NCI-H526 treated with DMSO at 0.1 percent for 48 hours (cell line): ENCODE results near the gene ZGRF1.
"Not testable (repeated sequence)": the region's sequence is repeated elsewhere in the genome, so short reads cannot be mapped to it uniquely, and the experiment has no call there.

Experiments
- DNase-seq: peaks from one replicate; lab custom pipeline; 2025; lab: John Stamatoyannopoulos, UW

Gene ZGRF1

DNA sequence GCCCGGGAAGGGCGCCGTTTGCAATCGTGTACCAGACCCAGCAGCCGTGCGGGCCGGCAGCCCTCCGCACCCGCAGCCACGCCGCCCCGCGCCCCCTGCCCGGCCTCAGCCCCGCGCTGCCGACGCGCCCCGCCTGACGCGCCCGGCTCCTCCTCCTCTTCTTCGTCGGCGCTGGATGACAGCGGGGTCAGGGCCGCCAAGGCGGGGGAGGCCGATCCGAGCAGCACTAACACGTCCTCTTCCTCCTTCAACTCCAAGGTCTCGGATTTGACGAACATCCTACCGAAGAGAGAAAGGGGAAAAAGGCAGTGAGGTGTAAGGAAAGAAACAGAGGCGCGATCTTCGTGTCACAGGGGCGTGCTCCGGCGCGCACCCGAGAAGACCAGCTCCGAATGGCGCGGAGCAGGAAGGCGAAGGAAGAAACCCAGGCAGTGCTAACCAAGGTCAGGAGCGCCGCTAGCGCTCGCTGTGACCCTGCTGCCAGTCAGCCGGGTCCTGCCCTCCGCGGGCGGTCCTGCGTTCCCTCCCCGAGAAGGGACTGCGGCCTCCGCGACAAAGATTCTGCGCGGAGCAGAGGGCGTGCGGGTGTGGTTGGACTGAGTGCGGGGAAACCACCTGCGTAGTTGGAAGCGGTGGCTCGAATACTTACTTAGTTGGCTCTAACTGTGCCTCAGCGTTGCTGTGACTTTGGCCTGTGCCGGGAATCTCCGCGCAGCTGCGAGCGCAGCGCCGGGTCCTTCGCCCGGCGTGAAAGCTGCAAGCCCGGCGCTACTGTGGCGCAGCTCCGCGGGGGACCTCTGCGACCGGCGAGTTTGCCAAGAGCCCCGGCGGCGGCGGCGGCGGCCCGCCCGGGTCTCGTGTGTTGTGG is 121.3 kb downstream of the ZGRF1 start:
- DNase-seq, result peak; percentile 68

DNA sequence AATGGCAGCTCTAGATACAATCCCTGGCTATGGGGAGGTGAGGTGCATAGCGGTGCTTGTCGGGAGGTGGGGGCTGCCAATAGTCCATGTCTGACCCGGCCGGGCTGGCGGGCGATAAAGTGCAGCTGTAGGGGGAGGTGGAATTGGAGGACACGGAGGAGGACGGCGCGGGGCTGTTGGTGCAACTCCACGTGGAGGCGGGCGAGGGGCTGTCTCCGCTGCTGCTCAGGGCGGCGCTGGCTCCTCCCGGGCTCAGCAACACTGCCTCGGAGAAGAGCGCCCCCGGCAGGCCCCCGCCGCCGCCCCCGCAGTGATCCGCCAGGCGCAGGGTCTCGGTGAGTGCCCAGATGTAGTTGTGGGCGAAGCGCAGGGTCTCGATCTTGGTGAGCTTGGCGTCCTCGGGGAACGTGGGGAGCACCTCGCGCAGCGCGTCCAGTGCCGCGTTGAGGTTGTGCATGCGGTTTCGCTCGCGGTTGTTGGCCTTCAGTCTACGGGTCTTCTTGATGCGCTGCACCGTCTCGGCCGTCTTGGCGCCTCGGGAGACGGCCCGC is 122.0 kb downstream of the ZGRF1 start:
- peak; percentile 27 for DNase-seq

DNA sequence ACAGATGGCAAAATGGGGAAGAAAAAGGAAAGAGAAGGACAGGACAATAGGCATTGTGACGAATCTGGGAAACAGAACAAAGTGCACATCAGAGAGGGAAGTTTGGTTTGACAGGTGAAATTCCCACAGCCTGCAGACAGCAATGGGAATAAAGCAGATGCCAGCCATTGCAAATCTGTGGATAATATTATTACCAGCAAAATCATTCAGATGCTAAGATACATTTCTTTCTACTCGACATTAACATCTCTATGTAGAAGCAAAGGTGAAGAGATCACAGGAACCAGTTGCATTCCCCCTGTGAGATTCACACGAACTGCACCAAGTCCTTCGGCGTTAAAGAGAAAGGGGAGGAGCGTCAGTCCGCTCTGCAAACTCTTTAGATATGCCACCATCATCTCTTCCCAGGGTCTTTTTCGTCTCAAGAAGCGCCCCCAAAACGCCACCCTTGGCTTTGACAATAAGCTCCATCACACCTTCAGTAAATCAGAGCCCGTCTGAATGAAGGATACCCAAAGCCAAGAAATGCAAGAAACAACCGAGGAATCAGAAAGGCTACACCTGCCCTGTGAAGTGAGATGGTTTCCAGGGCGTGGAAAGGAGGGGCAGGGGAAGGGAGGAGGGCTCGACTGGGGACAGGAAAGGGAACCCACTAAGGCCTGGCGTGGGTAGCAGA is 122.6 kb downstream of the ZGRF1 start:
- DNase-seq, result no peak

DNA sequence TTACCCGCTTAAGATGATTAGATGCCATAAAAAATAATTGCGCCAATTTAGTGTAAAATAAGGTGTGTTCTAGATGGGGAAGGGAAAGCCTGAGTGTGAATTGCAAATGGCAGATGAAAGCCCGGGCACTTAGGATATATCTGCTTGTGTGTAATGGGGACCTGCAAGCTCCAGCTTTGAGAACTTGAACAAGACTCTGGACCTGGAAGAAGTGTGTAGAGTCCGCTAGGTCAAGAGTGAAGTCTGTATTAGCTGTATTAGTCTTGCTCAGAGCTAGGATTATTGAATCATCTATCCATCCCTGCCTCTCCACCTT is 124.9 kb downstream of the ZGRF1 start:
- DNase-seq, result no peak

DNA sequence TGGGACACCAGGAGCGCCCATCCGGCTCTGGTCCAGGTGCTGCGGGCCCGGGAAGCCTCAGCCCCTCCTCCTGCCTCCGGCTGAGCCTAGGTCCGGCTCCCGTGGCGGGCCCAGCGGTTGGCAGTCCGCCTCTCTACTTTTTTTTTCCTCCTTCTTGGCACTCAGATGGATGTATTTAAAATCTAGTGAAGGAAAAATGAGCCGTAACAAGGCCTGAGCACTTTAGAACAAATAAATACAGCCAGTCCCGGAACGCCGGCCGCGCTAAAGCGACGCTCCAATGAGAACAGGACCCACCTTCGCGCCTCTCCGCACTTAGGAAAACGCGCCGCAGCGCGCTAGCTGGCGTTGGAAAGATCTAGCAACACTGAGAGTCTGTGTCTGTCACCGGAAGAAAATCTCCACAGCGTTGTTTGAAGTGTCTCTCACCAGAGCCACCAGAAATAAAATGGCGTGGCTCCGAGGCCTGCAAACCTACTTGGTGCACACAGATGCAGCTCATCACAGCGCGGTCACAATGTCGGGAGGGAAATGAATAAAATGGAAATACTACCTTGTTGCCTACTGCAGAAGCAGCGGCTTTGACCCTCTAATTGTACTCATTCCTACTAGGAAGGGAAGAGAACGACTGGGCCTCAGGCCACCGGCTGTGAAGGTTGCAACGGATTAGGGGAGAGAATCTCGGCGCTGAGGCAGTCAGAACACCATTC is 125.5 kb downstream of the ZGRF1 start:
- no peak for DNase-seq

DNA sequence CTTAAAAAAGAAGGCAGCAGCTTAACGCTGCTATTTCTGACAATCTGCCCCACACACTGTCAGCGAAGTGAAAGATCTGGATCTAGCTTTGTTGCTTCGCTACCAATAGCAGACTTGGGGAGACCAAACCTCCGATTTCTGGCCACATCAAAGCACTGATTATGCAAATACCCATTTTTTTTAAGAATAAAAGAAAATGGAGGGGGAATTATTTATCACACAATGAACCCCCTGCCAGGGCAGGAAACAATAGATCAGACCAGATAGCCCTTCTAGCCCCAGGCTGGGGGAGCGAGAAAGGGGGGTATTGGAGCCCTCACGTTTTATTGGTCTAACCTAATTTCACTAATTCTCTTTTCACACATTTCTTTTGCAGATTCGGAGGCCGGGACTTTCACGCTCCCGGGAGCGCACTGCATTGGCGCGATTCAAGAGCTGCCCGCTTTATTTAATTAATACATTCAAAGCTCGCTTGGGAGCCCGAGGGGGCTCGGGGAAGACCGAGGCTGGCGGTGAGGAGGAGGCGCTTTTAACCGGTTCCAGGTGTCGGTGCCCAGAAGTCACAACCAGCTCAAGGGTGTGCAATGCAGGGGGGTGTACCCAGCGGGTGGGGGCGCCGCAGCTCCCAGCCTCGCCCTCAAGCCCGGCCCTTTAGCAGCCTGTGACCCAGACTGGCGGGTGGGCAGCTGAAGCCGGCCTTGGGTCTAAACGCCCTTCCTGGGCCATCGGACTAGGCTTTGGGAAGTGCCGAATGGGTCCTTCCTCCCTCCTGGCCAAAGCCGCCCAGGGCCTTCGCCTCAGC is 126.2 kb downstream of the ZGRF1 start:
- DNase-seq, result no peak

DNA sequence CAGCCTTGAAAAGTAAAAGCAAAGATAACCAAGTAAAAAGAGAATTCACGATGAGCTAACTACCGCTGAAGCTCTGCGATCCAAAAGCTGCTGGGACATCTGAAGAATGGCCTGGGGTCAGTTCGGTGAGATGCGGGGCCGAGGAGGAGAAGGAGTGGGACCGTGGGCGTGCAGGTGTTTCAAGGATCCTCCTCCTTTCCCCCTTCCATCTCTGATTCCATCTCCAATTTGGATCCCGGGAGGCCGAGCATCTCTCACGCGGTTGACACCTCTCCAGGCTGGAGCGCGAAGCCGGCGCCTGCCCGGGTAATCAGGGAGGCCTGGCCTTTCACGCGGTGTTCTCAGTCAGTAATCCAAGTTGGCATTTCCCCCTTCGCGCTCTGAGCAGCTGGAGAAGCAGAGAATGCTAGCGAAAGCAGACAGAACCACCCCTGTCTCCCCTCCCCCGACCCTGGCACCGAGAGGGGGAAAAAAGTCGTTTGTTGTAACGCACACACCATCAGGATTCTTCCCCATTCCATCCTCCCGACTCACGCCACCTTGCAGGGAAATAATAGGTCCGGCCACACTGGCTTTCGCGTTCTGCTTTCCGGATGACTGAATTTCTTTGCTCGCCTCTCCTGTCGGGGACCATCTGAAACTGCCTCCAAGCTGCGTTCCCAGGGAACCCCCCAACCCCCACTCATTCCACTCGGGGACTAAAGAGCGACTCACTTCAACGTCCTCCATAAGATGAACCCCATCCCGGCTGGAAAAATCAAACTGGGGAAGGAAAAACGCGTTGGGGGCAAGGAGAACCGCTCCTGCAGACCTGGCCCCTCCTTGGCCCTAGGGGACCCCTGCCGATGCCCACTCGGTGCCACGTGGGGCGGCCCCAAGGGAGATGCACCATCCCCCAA is 127.2 kb downstream of the ZGRF1 start:
- DNase-seq, result peak; percentile 63

DNA sequence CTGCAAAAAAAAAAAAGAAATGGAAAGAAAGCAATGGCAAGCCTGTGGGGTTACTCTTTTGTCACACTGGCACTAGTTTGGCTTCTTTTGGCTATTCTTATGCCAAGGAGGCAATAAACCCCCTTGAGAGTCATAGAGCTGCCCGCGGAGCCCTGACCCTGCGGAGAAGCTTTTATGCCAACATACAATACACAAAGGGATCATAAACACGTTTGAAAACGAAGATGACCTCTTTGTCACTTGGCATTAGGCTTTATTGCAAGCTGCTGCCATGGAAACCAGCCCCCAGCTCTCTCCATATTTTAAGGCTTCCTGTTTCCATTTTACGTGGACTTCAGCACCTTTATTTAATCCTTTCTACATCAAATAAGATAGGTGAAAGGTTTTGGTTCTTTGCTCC is 128.4 kb downstream of the ZGRF1 start:
- no peak for DNase-seq

DNA sequence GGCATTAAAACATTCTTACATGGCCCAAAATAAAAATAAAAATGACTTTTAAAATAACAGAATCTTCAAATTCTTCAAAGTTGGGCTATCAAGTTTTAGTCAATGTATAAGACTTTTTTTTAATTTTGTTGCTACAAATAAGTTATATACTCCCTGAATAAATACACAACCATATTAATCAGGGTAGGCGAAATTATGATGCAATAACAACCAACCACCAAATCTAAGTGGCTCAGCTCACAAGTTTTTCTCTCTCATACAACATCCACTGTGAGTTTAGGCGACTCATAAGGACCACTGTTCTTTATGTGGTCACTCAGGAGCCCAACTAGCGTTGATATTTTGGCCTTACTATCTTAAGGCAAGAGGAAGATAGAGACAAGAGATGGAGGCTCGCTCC is 131.9 kb downstream of the ZGRF1 start:
- no peak for DNase-seq

DNA sequence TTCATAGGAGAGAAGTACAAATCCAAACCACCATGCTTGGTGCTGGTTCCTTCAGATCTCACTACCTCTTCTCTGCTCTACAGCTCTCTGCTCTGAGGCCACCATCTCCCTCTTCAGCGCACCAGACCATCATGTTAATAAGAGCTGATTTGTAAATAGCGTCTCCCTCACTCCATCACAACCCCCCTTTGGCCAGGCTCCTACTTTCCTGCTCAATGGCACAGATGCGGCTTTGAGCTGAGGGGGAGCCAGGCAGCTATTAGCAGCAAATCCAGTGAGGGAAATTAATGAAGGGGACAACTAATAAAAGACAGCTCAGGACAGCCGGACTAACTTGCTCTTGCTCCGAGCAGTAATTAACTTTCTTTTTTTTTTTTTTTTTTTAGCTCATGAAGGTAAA is 133.8 kb downstream of the ZGRF1 start:
- DNase-seq, result no peak

DNA sequence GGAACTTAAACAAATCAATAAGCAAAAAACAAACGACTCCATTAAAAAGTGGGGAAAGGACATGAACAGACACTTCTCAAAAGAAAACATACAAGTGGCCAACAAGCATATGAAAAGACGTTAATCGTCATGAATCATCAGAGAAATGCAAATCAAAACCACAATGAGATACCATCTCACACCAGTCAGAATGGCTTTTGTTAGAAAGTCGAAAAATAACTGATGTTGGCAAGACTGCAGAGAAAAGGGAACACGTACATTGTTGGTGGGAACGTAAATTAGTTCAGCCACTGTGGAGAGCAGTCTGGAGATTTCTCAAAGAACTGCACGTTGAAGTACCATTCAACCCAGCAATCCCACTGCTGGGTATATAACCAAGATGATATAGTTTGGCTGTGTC is 144.4 kb downstream of the ZGRF1 start:
- no peak for DNase-seq

DNA sequence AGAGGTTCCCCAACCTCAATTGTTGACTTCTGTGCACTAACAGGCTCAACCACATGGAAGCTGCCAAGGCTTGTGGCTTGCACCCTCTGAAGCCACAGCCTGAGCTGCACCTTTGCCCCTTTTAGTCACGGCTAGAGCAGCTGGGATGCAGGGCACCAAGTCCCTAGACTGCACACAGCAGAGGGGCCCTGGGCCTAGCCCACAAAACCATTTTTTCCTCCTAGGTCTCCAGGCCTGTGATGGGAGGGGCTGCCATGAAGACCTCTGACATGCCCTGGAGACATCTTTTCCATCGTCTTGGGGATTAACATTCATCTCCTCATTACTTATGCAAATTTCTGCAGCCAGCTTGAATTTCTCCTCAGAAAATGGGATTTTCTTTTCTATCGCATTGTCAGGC is 145.9 kb downstream of the ZGRF1 start:
- not testable (repeated sequence) for DNase-seq
